GM19468 (cell line): ENCODE results near the gene DEPP1.

Experiments
- ATAC-seq: cut with Tn5 transposase; IDR thresholded peaks from one replicate; pipeline ENCODE4 v1.9.1; 2021; ENCODE audit warnings: mild to moderate bottlenecking, moderate library complexity, moderate number of reproducible peaks; ENCODE audit not compliant: unreplicated experiment; ENCODE audit errors: extremely low read depth

The DEPP1 gene

GRCh38 chr10:44993922-44994751 is 15.5 kb upstream of the DEPP1 start:
- no peak for ATAC-seq

GRCh38 chr10:44993226-44993921 is 14.8 kb upstream of the DEPP1 start:
- no peak for ATAC-seq

DNA sequence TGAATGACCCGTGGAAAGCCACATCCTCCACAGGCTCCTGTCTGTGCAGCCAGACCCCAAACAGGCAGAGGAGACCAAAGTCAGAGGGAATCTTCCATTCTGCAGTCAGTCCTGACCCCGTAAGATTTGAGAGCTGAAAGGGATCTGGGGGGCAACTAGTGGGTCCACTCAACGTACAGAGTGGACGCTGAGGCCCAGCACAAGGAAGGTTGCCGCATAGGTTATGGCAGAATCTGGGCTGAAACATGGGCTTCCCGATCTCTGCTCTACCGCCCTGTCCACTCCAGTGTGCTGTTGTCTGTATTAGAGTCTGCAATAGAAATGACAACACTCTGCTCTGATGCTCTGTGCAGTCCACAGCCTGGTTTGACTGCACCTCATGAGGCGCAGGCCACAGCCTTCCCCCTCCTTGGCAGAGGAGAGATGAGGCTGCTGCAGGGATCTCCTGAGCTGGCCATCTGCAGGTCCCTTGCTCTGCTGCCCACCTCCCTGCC is 14.2 kb upstream of the DEPP1 start:
- no peak for ATAC-seq

DNA sequence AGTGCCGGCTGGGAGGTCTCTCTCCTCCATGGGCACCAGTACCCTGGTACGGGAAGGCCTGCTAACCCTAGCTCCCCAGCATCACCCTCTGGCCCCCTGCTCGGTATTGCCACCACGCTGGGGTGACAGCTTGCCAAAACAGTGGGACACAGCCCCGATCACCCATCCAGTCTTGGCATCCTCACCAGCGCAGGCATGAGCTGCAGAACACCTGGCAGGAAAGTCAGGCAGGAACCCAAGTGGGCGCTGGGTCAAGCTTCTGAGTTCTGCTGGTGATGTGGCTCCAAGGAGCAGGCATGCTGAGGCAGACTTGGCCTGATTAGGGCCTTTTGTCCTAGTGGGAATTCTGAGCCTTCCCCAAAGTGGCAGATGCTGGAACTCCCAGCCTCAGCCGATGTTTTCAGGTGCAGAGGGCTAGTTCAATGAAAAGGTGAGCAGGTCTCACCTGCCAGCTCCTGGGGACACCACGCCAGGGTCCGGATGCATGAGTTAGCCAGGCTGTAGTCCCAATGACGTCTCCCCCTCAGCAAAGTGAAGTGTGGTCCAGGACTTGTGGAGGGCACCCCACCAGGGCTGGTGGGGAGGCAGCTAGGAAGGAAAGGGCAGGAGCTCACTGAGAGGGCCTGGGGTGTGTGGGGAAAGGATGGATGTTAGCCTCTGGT is 13.6 kb upstream of the DEPP1 start:
- no peak for ATAC-seq

DNA sequence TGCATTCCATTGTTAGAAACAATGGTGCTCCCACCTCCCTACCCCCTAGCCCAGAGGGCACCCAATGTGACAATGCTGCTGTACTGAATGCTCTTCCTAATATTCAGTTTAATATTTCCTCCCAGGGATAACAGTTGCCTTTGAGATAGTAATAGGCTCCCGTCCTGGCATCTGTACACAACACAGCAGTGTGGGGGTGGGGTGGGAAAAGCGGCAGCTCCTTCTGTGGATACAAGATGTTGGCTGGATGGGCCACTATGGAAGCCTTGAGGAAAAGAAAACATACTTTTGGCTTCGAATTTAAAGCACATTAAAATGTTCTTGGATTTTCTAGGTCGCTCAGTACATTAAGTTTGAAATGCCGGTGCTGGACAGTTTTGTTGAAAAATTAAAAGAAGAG is 13.0 kb upstream of the DEPP1 start:
- ATAC-seq = no peak

GRCh38 chr10:44990965-44991364 is 12.4 kb upstream of the DEPP1 start:
- ATAC-seq = no peak

DNA sequence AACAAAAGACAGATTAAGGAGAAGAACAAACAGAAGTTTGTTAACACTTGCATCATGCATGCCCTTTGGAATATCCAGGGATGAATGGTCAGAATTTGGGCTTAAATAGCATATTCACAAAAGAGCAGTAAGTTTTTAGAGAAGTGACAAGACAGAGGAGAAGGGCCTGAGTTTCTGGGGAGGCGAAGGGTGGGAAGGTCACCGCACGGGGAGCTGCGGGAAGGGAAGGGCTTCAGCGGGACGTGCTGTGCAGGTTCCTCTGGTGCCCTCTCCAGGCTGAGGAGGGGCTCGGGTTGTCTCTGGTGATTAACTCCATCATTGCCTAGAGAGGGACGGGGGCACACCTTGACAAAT is 11.7 kb upstream of the DEPP1 start:
- no peak for ATAC-seq

DNA sequence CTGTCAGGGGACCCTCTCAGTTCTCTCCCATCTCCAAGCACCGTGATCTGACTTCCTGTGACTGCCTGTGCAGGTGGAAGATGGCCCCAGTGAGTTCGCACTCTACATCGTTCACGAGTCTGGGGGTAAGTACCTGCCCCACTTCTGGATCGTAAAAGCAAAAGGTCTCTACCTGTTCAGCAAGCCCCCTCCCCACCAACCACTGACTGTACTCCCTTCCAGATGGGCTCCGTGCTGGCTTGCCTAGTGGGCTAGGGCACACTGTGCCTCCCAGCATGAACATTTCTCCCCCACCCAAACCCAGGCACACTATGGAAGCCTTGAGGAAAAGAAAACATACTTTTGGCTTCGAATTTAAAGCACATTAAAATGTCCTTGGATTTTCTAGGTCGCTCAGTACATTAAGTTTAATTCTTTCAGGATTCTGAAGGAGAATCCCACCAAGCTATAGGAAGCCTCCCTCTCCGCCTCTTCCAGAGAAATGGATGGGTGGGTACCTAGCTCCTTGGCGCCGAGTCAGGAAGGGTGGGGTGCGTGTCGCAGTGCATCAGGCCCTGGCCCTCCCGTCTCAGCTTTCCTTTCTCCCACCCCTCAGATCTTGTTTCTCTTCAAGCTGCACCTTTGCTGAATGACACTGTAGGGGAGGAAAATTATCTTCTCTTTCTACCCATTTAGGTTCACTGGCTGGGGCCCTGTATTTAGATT is 11.1 kb upstream of the DEPP1 start:
- no peak for ATAC-seq

DNA sequence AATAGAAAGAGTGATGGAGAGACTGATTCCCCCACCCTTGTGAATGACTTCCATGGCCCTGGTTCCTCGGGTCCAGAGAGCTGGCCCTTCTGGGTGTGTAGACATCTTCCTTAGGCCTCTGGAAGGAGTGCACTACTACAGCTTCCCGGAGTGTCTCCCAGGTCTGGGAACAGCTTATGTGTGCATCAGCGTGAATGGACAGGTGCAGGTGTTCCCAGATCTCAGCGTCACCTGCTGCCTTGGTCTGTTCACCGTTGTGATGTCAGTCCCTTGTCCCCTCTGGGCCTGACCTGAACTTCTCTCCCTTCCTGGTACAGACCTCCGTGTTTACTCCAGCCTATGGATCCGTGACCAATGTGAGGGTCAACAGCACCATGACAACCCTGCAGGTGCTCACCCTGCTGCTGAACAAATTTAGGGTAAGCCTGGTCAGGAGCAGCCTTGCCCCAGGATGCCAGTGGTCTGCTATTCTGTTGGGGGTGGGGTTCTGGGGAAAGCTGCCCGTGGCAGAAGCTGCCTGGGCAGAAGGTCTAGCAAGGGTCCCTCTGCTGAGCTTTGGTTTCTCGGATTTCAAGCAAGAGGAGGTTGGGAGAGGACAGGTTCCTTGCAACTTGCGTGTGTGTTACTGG is 10.5 kb upstream of the DEPP1 start:
- ATAC-seq = no peak

DNA sequence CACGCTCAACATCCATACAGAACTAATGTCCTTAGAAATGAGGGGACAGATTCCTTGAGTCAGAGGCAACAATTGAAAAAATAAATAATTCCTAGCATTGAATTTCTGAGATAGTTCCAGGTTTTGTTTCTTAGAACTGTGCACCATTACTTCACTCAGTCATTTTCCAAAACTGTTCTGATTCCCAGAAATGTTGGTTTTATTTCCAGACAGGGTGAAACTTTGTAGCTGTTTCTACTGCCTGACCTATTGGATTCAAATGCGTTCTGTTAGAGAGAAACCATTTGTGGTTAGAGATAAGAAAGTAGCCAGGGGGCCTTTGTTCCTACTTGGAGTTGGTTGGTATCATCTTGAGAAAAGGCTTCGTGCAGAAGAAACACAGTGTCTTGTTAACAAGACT is 8.1 kb upstream of the DEPP1 start:
- ATAC-seq = no peak

DNA sequence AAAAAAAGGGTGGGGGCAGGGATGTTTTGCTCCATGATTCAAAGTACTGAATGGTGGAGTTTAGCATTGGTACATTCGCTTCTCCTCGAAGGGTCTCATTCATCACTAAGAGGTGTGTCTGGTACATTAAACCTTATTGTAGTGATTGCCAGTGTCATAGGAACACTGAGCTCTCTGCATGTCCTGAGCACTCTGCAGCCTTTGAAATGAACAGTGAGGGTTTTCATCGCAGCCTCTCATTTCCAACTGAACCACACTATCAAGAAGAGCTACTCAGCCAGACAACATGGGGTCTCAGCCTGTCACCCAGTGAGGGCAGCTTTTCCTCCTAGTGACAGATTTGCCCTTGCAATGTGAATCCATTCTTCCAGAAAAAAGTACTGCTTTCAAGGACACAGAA is 7.6 kb upstream of the DEPP1 start:
- no peak for ATAC-seq

GRCh38 chr10:44985175-44985681 is 6.6 kb upstream of the DEPP1 start:
- no peak for ATAC-seq

- ATAC-seq = no peak
Measured at GRCh38 chr10:44984671-44985101, 6.1 kb upstream of the DEPP1 start.

DNA sequence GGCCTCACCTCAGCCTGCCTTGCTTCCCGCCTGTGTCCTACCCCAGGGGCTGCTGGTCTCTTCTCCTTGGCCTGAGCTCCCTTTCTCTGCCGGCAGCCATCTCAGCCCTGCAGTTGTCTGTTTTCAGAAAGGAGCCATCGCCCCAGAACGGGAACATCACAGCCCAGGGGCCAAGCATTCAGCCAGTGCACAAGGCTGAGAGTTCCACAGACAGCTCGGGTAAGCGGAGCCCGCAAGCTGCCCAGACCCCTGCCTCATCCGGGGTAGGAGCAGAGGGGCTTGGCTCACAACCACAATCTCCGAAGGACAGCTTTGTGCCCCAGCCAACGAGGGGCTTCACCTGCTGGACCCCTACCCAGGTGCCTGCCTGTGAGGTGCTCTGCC is 5.3 kb upstream of the DEPP1 start:
- ATAC-seq = no peak

DNA sequence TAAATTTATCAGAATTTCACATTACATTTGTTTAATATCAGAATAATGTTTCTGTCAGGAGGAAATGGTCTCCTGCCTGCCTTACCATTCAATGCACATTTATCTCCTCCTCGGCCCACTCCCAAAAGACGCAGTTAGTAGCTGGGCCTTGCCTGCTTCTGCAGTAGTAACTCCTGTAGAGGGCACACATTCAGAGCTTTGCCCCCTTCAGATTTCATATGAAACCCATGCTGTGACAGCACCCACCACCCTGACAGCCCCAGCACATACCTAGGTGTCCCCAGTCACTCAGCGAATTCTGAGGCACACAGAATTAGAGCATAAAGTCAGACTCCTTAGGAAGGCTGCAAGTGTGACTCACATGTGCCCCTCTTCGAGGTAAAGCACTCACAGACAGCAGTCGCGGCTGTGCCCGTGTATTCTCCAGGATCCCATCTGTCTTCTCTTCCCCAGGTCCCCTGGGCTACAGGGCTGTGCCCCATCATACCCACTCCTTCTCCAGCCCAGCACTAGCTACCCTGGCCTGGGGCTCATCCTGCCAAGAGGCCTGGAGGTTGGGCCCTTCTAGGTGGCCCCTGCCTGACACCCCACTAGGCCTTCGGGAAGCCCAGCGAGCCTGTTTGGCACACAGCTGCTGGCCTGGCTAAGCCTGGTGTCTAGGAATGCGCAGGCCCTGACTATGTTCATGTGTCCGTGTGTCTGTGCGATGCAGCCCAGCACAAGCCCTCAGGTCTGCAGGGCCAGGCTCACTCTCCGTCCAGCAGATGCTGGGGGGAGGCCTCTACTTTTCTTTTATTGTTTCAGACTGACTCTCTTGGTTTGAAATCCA is 4.7 kb upstream of the DEPP1 start:
- ATAC-seq = no peak

- ATAC-seq = no peak
Measured at GRCh38 chr10:44982496-44982895, 3.9 kb upstream of the DEPP1 start.

- no peak for ATAC-seq
Measured at GRCh38 chr10:44982114-44982460, 3.5 kb upstream of the DEPP1 start.

- peak; percentile 57 for ATAC-seq
Measured at GRCh38 chr10:44981172-44982113, 2.8 kb upstream of the DEPP1 start.
